ENCODE measurements around the gene ALK. TPM values are rescaled to one million over a fixed set of nuclear protein-coding genes. Genes with fewer than 3 reads are reported as not detected.

Gene ALK
- total RNA-seq, 1 donor from 2014 or later, result not detected

DNA sequence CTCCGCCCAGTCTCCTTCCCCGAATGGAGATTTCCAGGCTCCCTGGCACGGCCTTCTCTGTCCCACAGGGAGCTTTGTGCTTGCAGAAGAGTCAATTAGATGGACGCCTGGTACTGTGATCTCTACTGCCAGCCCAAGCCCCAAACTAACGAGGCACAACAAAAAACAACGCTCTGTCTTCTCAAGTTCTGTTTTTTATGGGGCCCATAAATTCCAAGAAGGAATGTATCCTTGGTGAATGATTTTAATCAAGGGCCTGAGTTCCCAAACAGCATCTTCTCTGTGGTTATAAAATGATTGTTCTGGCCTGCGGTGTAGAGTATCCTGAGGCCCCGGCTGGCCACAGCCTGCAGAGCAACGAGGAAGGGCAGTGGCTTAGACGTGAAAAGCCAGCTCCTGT is 586.7 kb downstream of the ALK start:
- intact Hi-C loops (cut with micrococcal nuclease), result no loop called here

GRCh38 chr2:29332540-29332939 is 588.8 kb downstream of the ALK start:
- intact Hi-C loops (cut with micrococcal nuclease), result no loop called here

GRCh38 chr2:29329899-29330298 is 591.5 kb downstream of the ALK start:
- intact Hi-C loops (cut with micrococcal nuclease), result no loop called here

GRCh38 chr2:29326926-29327325 is 594.5 kb downstream of the ALK start:
- intact Hi-C loops (cut with micrococcal nuclease), result no loop called here

DNA sequence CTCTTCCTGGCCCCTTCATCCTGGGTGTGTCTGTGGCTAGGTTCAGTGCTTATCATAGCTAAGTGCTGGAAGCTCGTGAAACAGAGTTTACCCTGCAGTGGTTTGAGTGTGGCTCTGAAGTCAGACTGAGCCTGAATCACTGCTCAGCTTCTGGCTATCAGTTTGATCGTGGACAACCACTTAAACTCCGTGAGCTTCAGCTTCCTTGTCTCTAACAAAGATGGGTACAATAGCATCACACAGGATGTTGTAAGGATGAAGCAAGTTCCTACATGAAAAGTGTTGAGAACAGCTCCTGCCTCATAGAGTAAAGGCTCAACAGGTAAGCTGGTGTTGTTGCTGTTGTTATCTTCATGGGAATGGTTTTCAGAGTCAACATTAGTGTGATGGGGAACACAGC is 595.8 kb downstream of the ALK start:
- intact Hi-C loops (cut with micrococcal nuclease), result no loop called here

GRCh38 chr2:29323961-29324360 is 597.4 kb downstream of the ALK start:
- intact Hi-C loops (cut with micrococcal nuclease), result no loop called here

DNA sequence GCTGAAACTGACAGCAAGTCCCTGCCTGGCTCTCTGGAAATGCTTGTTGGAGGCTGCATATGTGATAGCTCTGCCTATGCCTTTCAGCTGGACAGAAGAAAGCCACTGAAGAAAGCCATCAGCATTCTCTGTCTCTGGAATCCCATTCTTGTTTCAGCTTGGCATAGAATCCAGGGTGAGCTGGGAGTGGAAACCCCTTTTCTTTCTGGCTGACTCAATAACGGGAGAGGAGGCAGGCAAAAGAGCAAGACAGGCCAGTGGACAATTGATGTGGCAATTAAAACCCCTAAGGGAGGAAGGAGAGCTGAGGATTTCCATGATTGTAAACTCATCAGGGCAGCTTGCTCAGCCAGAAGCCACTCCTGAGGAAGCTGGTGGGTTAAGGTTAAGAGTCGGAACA is 598.1 kb downstream of the ALK start:
- intact Hi-C loops (cut with micrococcal nuclease), result no loop called here

DNA sequence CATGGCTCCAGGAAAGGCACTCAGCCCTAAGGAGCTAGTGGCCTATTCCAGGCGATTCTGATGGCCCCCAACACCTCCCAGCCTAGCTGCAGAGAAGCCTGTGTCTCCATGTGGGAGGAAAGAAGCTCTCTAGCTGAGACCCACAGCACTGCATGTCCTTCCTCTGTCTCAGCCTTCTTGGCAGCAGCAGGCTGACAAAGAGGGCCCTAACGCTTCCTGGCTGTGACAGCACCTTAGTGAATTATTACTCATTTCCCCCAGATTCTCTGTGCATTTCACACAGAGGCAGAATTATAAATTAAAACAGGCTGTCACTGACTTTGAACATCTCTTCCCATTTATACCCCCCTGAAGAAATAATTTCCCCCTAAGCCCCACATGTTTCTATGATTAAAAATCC is 599.4 kb downstream of the ALK start:
- intact Hi-C loops (cut with micrococcal nuclease), result no loop called here

- intact Hi-C loops (cut with micrococcal nuclease), result loop anchor here (10.0 kb wide), 1 partner anchor 363 kb away; no protein-coding TSS in a partner anchor
These were observed 603.4 kb downstream of the ALK start for GRCh38 chr2:29317801-29318485.

DNA sequence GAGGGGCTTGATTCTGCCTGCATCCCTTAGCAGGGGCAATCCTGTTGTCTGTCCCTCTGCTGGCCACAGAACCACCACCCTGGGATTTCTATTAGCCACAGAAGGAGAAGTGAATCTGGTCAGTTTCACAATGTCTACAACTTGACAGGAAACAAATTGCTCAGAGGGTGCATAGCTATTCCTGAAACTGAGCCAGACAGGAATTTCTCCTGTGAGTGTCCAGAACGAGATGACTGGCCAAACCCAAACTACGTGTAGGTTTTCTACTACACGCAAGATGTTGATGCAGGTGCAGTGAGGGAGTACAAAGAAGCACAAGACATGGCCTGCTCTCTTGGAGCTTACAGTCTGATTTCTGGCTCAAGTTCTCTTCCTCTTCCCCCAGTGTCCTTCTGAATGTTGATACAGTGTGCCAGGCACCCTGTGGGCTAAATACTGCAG is 604.3 kb downstream of the ALK start:
- intact Hi-C loops (cut with micrococcal nuclease), result loop anchor here (10.0 kb wide), 1 partner anchor 362 kb away; no protein-coding TSS in a partner anchor

DNA sequence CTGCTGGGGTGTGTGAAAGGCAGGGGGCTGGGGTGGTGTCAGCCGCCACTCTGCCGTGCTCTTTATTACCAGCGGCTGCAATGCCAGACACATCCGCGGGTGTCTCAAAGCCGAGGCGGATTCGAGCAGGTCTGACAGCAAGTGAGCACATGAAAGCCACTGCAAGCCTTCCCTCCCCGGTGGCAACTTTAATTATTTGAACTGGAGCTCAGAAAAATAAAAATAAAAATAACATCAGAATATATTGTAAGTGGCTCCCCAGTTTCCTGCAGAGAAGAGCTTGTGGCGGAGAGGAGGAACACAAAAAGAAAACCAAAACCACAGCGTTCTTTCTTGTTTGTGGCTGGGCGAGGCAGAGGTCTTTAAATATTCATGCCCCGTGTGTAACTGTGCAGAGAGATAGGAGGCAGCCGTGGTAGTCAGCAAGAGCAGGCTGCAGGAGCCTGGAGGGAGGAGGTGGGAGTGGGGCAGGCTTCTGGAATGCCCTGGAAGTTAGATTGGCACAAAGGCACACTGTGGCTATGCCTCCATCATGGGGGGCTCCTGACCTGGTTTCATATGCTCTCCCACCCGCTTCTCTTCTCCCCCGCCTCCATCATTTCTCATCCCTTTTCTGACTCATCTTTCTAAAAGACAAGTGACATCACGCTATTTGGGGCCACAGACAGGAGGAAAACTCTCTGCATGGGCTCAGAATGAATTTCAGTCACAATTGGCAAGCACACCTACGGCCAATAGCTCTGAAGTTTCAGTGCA is 606.4 kb downstream of the ALK start:
- intact Hi-C loops (cut with micrococcal nuclease), result loop anchor here (10.0 kb wide), 1 partner anchor 360 kb away; no protein-coding TSS in a partner anchor

DNA sequence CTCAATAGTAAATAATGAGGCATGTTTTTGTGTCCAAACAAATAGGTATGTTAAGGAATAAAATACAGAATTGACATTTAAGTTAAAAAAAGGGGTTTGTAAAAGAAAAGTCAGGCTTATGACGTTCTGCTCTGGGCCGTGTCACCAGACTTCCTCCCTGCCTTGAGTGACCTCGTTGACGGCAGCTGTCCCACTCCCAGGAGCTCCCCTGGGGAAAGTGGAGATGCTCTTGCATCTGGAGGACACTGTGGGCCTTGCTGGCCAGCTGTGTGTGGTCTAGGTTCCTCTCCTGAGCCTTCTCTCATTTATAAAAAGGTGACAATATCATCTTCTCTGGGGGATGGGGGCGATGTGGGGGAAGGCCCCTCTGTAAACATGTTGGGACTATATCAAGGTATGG is 609.9 kb downstream of the ALK start:
- intact Hi-C loops (cut with micrococcal nuclease), result loop anchor here (10.0 kb wide), 1 partner anchor 357 kb away; no protein-coding TSS in a partner anchor

DNA sequence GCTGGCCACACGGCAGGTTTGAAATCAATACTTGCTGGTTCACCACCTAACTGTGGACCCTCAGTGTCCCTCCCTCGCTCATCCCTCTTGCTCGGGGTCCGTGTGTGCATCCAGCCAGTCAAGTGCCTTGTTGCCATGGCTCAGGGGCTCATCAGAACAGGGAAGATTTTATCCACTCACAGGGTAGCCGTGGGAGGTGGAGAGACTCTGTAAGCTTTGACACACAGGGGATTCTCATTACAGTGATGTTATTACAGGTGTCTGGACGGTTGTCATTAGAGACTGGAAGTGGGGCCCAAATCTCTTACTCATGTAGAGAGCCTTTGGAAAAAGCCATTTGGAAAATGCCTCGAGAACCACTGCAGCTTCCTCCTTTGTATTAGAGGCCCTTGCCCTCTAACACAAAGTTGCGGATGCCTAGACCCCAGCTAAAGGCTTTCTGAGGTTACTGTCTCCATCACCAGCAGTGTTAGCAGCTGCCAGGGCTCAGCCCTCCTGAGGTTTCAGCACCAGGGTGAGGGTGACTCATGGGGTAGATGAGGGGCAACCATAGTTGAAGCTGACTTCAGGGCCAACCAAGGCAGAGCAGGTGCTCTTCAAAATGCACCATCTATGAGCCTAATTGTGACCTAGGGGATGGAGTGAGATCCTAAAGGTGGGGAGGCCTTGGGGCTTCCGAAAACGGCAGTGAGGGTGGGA is 610.6 kb downstream of the ALK start:
- intact Hi-C loops (cut with micrococcal nuclease), result loop anchor here (10.0 kb wide), 1 partner anchor 356 kb away; no protein-coding TSS in a partner anchor

- intact Hi-C loops (cut with micrococcal nuclease), result loop anchor here (10.0 kb wide), 3 partner anchors 355 to 765 kb away; no protein-coding TSS in a partner anchor
These were observed 612.0 kb downstream of the ALK start for GRCh38 chr2:29309090-29310029.

DNA sequence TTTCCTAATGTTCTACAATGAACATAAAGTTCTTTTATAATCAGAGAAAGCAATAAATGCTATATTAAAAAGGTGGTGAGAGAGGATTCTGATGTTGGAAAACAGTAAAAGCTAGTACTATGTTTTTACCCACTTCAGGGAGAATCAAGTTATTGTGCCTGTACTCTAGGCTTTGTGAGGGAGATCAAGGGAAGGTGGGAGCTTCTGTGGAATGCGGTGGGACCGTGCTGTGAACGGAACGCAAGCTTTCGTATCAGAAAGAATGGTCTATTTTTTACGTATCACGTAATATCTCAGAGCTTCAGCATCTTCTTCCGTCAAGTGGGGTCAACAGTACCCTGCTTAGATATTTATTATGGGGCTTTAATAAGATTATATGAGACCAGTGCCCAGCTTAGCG is 613.0 kb downstream of the ALK start:
- intact Hi-C loops (cut with micrococcal nuclease), result loop anchor here (10.0 kb wide), 2 partner anchors 536 to 766 kb away; no protein-coding TSS in a partner anchor

DNA sequence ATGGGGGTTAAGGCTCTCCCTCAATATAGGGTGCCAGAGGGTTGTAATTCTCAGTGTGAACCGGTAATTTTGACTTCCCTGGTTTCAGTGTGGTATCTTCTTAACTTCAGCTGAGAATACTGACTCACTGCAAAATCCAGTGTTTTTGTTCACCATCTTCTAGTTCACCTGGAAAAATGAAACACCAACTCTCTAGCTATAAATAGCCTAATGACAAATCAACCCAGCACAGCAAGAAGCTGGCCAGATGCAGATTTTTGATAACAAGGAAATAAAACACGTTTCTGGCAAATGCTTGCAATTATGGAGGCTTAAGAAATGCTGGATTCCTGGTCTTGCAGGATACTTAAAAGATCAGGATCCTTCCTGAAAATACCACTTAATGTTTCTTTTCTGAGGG is 613.9 kb downstream of the ALK start:
- intact Hi-C loops (cut with micrococcal nuclease), result loop anchor here (10.0 kb wide), 2 partner anchors 537 to 767 kb away; no protein-coding TSS in a partner anchor

- intact Hi-C loops (cut with micrococcal nuclease), result loop anchor here (10.0 kb wide), 2 partner anchors 539 to 769 kb away; no protein-coding TSS in a partner anchor
These were observed 615.6 kb downstream of the ALK start for GRCh38 chr2:29305762-29306161.

DNA sequence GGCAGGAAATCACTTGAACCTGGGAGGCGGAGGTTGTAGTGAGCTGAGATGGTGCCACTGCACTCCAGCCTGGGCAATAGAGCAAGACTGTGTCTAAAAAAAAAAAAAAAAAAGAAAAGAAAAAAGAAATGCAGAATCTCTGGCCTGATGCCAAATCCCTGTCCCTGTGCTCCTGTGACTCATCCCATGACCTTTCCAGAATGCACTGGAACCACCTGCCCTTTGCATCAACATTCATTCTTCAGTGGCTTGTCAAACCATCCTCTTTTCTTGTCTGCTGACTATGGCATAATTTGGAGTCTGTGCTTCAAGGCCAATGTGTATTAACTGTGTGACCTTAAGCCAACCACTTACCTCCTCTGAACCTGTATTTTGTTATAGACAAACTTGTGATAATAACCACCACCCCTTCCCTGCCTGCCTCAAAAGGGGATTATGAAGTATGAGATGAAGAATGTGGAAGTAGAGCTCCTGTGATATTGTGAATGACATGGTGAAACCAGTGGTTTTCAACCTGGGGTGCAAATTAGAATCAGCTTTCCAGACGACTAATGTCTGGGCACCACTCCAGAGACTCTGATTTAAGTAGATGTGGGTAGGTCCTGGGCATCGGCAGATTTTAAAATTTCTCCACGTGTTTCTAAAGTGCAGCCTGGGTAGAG is 616.9 kb downstream of the ALK start:
- intact Hi-C loops (cut with micrococcal nuclease), result loop anchor here (10.0 kb wide), 2 partner anchors 540 to 770 kb away; no protein-coding TSS in a partner anchor

DNA sequence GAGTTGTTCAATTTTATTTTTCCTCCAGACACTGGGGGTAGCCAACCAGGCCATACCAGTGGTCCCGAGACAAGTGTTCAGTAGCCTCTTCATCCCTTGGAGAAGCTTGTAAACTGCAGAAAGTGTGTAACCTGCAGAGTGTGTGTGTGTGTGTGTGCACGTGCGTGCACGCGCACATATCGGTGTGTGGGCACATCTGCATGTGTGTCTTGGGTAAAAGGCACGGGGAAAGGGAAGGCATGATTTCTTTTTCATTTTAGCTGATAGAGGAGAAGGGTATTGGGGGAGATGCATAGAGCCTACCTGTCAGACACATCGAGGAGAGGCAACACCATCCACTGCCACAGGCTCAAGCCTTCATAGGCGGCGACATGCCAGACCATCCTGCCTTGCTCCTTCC is 624.8 kb downstream of the ALK start:
- intact Hi-C loops (cut with micrococcal nuclease), result no loop called here

- intact Hi-C loops (cut with micrococcal nuclease), result no loop called here
These were observed 625.5 kb downstream of the ALK start for GRCh38 chr2:29295845-29296244.
